ENCODE data around the gene OR4D1. TPM values are rescaled to one million over a fixed set of nuclear protein-coding genes. Genes with fewer than 3 reads are reported as not detected.

The OR4D1 gene
- total and polyA plus RNA-seq, 8 donors: not detected

DNA sequence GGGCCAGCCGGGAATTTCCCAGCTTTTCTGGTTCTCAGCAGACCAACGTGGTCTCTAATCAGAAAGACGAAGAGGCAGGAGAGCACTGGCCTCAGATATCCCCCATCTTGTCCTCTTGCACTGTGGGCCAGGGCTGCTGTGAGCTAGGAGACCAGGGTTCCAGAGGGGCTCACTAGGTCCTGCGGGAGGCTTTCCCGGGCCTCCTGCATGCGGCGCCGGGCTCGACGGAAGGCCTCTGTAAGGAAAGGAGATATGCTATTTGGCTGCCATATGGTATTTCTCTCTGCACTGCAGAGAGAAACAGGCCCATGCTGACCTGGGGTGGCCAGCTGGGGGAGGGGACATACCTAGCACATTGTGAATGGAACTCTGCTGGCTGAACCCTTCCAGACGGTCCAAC, 57.8 kb downstream of the OR4D1 start:
- WGBS, 2 donors: 89 to 95% methylated on average over 11 of the region's 11 CpGs
- Histone ChIP-seq H3K27me3 (no peaks in the 10 kb centered on the region), H3K4me3 (no peak overlapping the region), H3K27ac (no peak overlapping the region), H3K4me1 (no peaks in the 10 kb centered on the region), H3K9me3 (no peaks in the 10 kb centered on the region), H3K36me3 (peaks cover 0 to 22% (median 0%) of the 10 kb centered on the region in 3 donors)
- intact Hi-C loops (cut with DNase I): no loop called here
- DNase-seq (no peak), ATAC-seq (no peak), FAIRE-seq (no peak)
- TF ChIP-seq, protein P1, sequence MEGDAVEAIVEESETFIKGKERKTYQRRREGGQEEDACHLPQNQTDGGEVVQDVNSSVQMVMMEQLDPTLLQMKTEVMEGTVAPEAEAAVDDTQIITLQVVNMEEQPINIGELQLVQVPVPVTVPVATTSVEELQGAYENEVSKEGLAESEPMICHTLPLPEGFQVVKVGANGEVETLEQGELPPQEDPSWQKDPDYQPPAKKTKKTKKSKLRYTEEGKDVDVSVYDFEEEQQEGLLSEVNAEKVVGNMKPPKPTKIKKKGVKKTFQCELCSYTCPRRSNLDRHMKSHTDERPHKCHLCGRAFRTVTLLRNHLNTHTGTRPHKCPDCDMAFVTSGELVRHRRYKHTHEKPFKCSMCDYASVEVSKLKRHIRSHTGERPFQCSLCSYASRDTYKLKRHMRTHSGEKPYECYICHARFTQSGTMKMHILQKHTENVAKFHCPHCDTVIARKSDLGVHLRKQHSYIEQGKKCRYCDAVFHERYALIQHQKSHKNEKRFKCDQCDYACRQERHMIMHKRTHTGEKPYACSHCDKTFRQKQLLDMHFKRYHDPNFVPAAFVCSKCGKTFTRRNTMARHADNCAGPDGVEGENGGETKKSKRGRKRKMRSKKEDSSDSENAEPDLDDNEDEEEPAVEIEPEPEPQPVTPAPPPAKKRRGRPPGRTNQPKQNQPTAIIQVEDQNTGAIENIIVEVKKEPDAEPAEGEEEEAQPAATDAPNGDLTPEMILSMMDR (IDR thresholded peaks at IDR 0.05): no peak

DNA sequence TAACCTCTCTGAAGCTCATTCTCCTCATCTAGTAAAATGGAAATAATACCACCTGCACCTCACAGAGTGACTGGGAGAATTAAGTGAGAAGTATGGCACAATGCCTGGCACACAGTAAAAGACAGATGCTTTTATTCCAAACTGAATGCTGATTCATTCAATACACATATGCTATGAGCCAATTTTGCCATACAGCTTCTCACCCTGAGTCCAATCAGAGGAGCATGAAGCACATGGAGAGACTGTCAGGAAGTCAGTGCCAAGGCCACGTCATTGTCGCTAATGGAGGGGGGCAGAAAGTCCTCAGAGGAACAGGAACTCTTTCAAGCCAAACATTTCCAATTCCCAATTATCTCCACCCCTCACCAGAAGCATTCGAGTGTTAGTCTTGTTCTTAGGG, 59.3 kb downstream of the OR4D1 start:
- DNase-seq (no peak), FAIRE-seq (no peak), ATAC-seq (no peak)
- intact Hi-C loops (cut with DNase I): no loop called here
- peaks cover 0 to 35% (median 0%) of the 10 kb centered on the region in 3 donors for H3K36me3 ChIP-seq
- H3K4me3 ChIP-seq: no peak overlapping the region
- no peak overlapping the region for H3K27ac ChIP-seq
- TF ChIP-seq, protein P1 (IDR thresholded peaks at IDR 0.05): no peak
- 85 to 86% methylated on average over 3 of the region's 3 CpGs for WGBS, 2 donors
- H3K9me3 ChIP-seq: no peaks in the 10 kb centered on the region
- no peaks in the 10 kb centered on the region for H3K27me3 ChIP-seq
- no peaks in the 10 kb centered on the region for H3K4me1 ChIP-seq

DNA sequence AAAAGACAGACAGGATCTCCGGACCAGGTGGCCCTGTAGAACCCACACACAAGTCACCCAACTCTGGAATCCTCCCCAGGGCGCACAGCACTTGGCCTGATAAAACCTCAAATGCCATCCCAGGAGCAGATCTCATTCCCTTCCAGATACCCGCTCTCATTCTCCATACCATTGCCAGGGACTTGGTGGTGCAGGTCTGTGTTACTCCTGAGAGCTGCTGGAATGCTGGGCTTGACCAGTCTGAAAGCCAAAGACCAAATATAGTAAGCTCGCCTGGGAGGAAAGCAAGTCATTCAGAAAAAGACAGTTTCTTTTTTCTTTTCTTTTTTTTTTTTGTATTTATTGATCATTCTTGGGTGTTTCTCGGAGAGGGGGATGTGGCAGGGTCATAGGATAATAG, 60.2 kb downstream of the OR4D1 start:
- intact Hi-C loops (cut with DNase I): no loop called here
- DNase-seq (no peak), ATAC-seq (no peak), FAIRE-seq (no peak)
- peaks cover 0 to 44% (median 0%) of the 10 kb centered on the region in 3 donors for H3K36me3 ChIP-seq
- TF ChIP-seq, protein P1 (IDR thresholded peaks at IDR 0.05): no peak
- H3K27ac ChIP-seq: no peak overlapping the region
- H3K4me3 ChIP-seq: no peak overlapping the region
- H3K9me3 ChIP-seq: no peaks in the 10 kb centered on the region
- no peaks in the 10 kb centered on the region for H3K4me1 ChIP-seq
- 83 to 92% methylated on average over 5 of the region's 5 CpGs for WGBS, 2 donors
- no peaks in the 10 kb centered on the region for H3K27me3 ChIP-seq

Other genes with a start within 250 kb of the OR4D1 start
- 10 to 100 TPM; 16.5 to 22.5 (median 21.2) TPM for gene CUEDC1, start 193.0 kb upstream of the OR4D1 start, total RNA-seq
- gene CUEDC1, start 193.0 kb upstream of the OR4D1 start, polyA plus RNA-seq: 10 to 100 TPM; 26.4 to 30.4 TPM
- gene VEZF1, start 160.1 kb upstream of the OR4D1 start, total RNA-seq: 10 to 100 TPM; 20.1 to 41.6 (median 25.8) TPM
- gene VEZF1, start 160.1 kb upstream of the OR4D1 start, polyA plus RNA-seq: 10 to 100 TPM; 11.7 to 21.0 TPM
- gene SRSF1, start 141.1 kb upstream of the OR4D1 start, total RNA-seq: 10 to 100 TPM; 37.5 to 95.2 (median 77.0) TPM
- 10 to 100 TPM; 39.8 to 58.8 TPM for gene SRSF1, start 141.1 kb upstream of the OR4D1 start, polyA plus RNA-seq
- 10 to 100 TPM; 10.7 to 17.9 (median 12.5) TPM for gene DYNLL2, start 65.0 kb upstream of the OR4D1 start, total RNA-seq
- 10 to 100 TPM; 13.8 to 20.5 TPM for gene DYNLL2, start 65.0 kb upstream of the OR4D1 start, polyA plus RNA-seq
- gene OR4D2, start 18.6 kb downstream of the OR4D1 start, total RNA-seq: not detected
- gene OR4D2, start 18.6 kb downstream of the OR4D1 start, polyA plus RNA-seq: not detected
- not detected for gene EPX, start 44.3 kb downstream of the OR4D1 start, total RNA-seq
- not detected for gene EPX, start 44.3 kb downstream of the OR4D1 start, polyA plus RNA-seq
- 10 to 100 TPM in 2 of 6 donors, 1 to 10 TPM in 4; 5.8 to 16.0 (median 7.3) TPM for gene MKS1, start 70.9 kb downstream of the OR4D1 start, total RNA-seq
- gene MKS1, start 70.9 kb downstream of the OR4D1 start, polyA plus RNA-seq: 10 to 100 TPM; 12.7 to 16.1 TPM
- gene LPO, start 90.2 kb downstream of the OR4D1 start, total RNA-seq: not detected
- gene LPO, start 90.2 kb downstream of the OR4D1 start, polyA plus RNA-seq: under 1 TPM; 0.08 to 0.23 TPM
- under 1 TPM; 0.03 to 0.28 (median 0.09) TPM for gene MPO, start 132.6 kb downstream of the OR4D1 start, total RNA-seq
- under 1 TPM in 1 of 2 donors, not detected in 1; 0.19 TPM for gene MPO, start 132.6 kb downstream of the OR4D1 start, polyA plus RNA-seq
- gene TSPOAP1, start 180.4 kb downstream of the OR4D1 start, total RNA-seq: 10 to 100 TPM in 4 of 6 donors, 1 to 10 TPM in 2; 7.0 to 19.6 (median 12.9) TPM
- gene TSPOAP1, start 180.4 kb downstream of the OR4D1 start, polyA plus RNA-seq: 10 to 100 TPM; 56.7 to 90.2 TPM
- gene SUPT4H1, start 203.8 kb downstream of the OR4D1 start, total RNA-seq: 10 to 100 TPM; 14.1 to 43.7 (median 26.5) TPM
- 10 to 100 TPM; 23.3 to 42.3 TPM for gene SUPT4H1, start 203.8 kb downstream of the OR4D1 start, polyA plus RNA-seq

All from pancreas (tissue), 10 donors.